Fibroblast of skin of left quadriceps (primary cell): ENCODE results near the gene SCUBE1.
A peak's percentile ranks its signal among the peaks of the same experiment; 100 is the strongest.

ENCODE experiments used
- DNase-seq, 2 experiments: peaks; one replicate each; pipeline ENCODE4 v3.0.0-alpha.2; 2013; ENCODE audit warnings: low read depth in 2 of 2

Gene SCUBE1

GRCh38 chr22:43277987-43278601, 65.1 kb downstream of the SCUBE1 start:
- no peak for DNase-seq

GRCh38 chr22:43277091-43277490, 66.1 kb downstream of the SCUBE1 start:
- DNase-seq = no peak

- DNase-seq = no peak
Measured at GRCh38 chr22:43276321-43276720, 66.9 kb downstream of the SCUBE1 start.

GRCh38 chr22:43275545-43276317, 67.4 kb downstream of the SCUBE1 start:
- DNase-seq = no peak

- no peak for DNase-seq
Measured at GRCh38 chr22:43274595-43275240, 68.5 kb downstream of the SCUBE1 start.

GRCh38 chr22:43273902-43274484, 69.2 kb downstream of the SCUBE1 start:
- peak in 1 of 2 experiments; percentile 10 for DNase-seq

- DNase-seq = no peak
Measured at GRCh38 chr22:43272869-43273318, 70.3 kb downstream of the SCUBE1 start.

- DNase-seq = no peak
Measured at GRCh38 chr22:43272301-43272700, 70.9 kb downstream of the SCUBE1 start.

GRCh38 chr22:43270949-43271348, 72.2 kb downstream of the SCUBE1 start:
- no peak for DNase-seq

GRCh38 chr22:43270314-43270908, 72.8 kb downstream of the SCUBE1 start:
- no peak for DNase-seq

GRCh38 chr22:43269646-43270045, 73.5 kb downstream of the SCUBE1 start:
- DNase-seq = no peak

GRCh38 chr22:43269246-43269645, 73.9 kb downstream of the SCUBE1 start:
- no peak for DNase-seq

- no peak for DNase-seq
Measured at GRCh38 chr22:43267981-43268660, 75.1 kb downstream of the SCUBE1 start.

GRCh38 chr22:43267332-43267980, 75.7 kb downstream of the SCUBE1 start:
- DNase-seq = no peak

- no peak for DNase-seq
Measured at GRCh38 chr22:43266076-43266475, 77.1 kb downstream of the SCUBE1 start.

GRCh38 chr22:43263645-43264514, 79.3 kb downstream of the SCUBE1 start:
- peak; percentile 44 to 54 for DNase-seq

- DNase-seq = no peak
Measured at GRCh38 chr22:43262990-43263644, 80.1 kb downstream of the SCUBE1 start.

GRCh38 chr22:43260331-43261231, 82.6 kb downstream of the SCUBE1 start:
- no peak for DNase-seq
